Lung (tissue), 12 donors: ENCODE data around the gene PDE12. TPM values are rescaled to one million over a fixed set of nuclear protein-coding genes. Genes with fewer than 3 reads are reported as not detected.

Experiments used
- ATAC-seq: fragments of 200-7000 bp; cut with Tn5 transposase; one replicate; pipeline ENCODE4 v1.9.1; 2020; ENCODE audit warnings: moderate number of reproducible peaks; ENCODE audit not compliant: insufficient read depth, low FRiP score
- DNase-seq, 3 donors: peaks; one replicate each; pipeline ENCODE4 v3.0.0-alpha.2; 2013 to 2017
- H3K27ac ChIP-seq, 2 donors: one replicate each; pipeline ENCODE4 v1.5.1; 2013; ENCODE audit warnings: mild to moderate bottlenecking in 2 of 2, moderate library complexity in 2 of 2, control low read depth in 1 of 2, inconsistent platforms in 1 of 2, low read depth in 1 of 2, low read length in 1 of 2
- H3K27me3 ChIP-seq, 3 donors: one replicate each; pipeline ENCODE4 v1.5.1; 2013; ENCODE audit warnings: low read length in 2 of 3; ENCODE audit not compliant: control insufficient read depth in 3 of 3, insufficient read depth in 3 of 3
- H3K36me3 ChIP-seq, 4 donors: one replicate each; pipeline ENCODE4 v1.5.1; 2013; ENCODE audit warnings: low read length in 4 of 4, mild to moderate bottlenecking in 1 of 4, moderate library complexity in 1 of 4; ENCODE audit not compliant: control insufficient read depth in 4 of 4, insufficient read depth in 4 of 4
- H3K4me1 ChIP-seq, 5 donors: one replicate each; pipeline ENCODE4 v1.5.1; 2013; ENCODE audit warnings: low read length in 5 of 5, mild to moderate bottlenecking in 2 of 5, moderate library complexity in 1 of 5; ENCODE audit not compliant: control insufficient read depth in 5 of 5, insufficient read depth in 5 of 5
- H3K4me3 ChIP-seq: one replicate; pipeline ENCODE4 v1.5.1; 2013; ENCODE audit warnings: mild to moderate bottlenecking, control low read depth, moderate library complexity
- H3K9ac ChIP-seq, 2 donors: one replicate each; pipeline ENCODE4 v1.5.1; 2013; ENCODE audit warnings: low read length in 2 of 2, control low read depth in 1 of 2; ENCODE audit not compliant: insufficient read depth in 1 of 2
- H3K9me3 ChIP-seq, 4 donors: one replicate each; pipeline ENCODE4 v1.5.1; 2013; ENCODE audit warnings: low read length in 3 of 4, mild to moderate bottlenecking in 1 of 4, moderate library complexity in 1 of 4; ENCODE audit not compliant: control insufficient read depth in 4 of 4, insufficient read depth in 3 of 4
- CTCF ChIP-seq: IDR thresholded peaks from 2 replicates; pipeline ENCODE4 v1.5.1; 2012; ENCODE audit warnings: mild to moderate bottlenecking; ENCODE audit errors: control extremely low read depth, extremely low read depth
- WGBS, 2 donors: extraction: QIAGEN DNeasy Blood & Tissue Kit; methylation state at CpG; one replicate each; pipeline ENCODE4 v1.1.7; 2013; 5-methylcytosine and 5-hydroxymethylcytosine counted together
- polyA plus RNA-seq, 2 donors: library from polyadenylated mRNA; stranded (reverse); fragments of 200-250 nt; gene quantifications; one replicate each; pipeline ENCODE4 v1.2.1, GENCODE V29; 2013
- total RNA-seq, 2 donors: library from RNA; depleted of rRNA in 1 of 2; stranded (reverse); fragments of >200 nt in 1 of 2; gene quantifications; one replicate each; pipeline ENCODE4 v1.2.1, GENCODE V29; 2014 to 2021
- donor health status: control.
- donor health status: control.
- donor health status: Bipolar disorder and iron deficiency.
- donor health status: healthy.
- donor health status: DM: yes; HTN: yes; CAD: no.

The PDE12 gene
- total and polyA plus RNA-seq, 4 donors = 3.9 to 24.5 (median 9.9) TPM

- no peak for TF ChIP-seq CTCF
- 80 to 92% methylated on average over 5 to 6 of the region's 6 CpGs for WGBS, 2 donors
- H3K27ac ChIP-seq = no peak overlapping the region
- no peaks in the 10 kb centered on the region for H3K9me3 ChIP-seq
- H3K4me1 ChIP-seq = no peaks in the 10 kb centered on the region
- peaks cover 8 to 31% (median 14%) of the 10 kb centered on the region in 4 donors for H3K36me3 ChIP-seq
- H3K4me3 ChIP-seq = no peak overlapping the region
- no peaks in the 10 kb centered on the region for H3K27me3 ChIP-seq
- DNase-seq (no peak), ATAC-seq (no peak)
- H3K9ac ChIP-seq = no peak overlapping the region
Observed at GRCh38 chr3:57569859-57570450, 13.9 kb downstream of the PDE12 start.

- WGBS, 2 donors = 96 to 100% methylated on average over 2 of the region's 2 CpGs
Observed at GRCh38 chr3:57570878-57571277, 14.8 kb downstream of the PDE12 start.

GRCh38 chr3:57572096-57572495 is 16.0 kb downstream of the PDE12 start:
- Histone ChIP-seq H3K9me3 (no peaks in the 10 kb centered on the region), H3K27ac (no peak overlapping the region), H3K36me3 (peaks cover 12 to 32% (median 15%) of the 10 kb centered on the region in 4 donors), H3K4me1 (peaks cover 0 to 6% (median 5%) of the 10 kb centered on the region in 5 donors), H3K27me3 (no peaks in the 10 kb centered on the region), H3K9ac (no peak overlapping the region), H3K4me3 (no peak overlapping the region)
- ATAC-seq (peak; percentile 34), DNase-seq (peak; percentile 9 to 42 (median 14))
- no peak for TF ChIP-seq CTCF
- WGBS, 2 donors = 67 to 76% methylated on average over 3 of the region's 3 CpGs

More at GRCh38 chr3:57570878-57571277, 14.8 kb downstream of the PDE12 start:
- no peak for TF ChIP-seq CTCF
- Histone ChIP-seq H3K36me3 (peaks cover 12 to 33% (median 16%) of the 10 kb centered on the region in 4 donors), H3K27me3 (no peaks in the 10 kb centered on the region), H3K4me1 (no peaks in the 10 kb centered on the region), H3K9me3 (no peaks in the 10 kb centered on the region), H3K27ac (no peak overlapping the region), H3K4me3 (no peak overlapping the region), H3K9ac (no peak overlapping the region)
- no peak for ATAC-seq
- no peak for DNase-seq
